Fibroblast of pulmonary artery (primary cell): ENCODE results near the gene MMUT.
"Not testable (repeated sequence)": the region's sequence is repeated elsewhere in the genome, so short reads cannot be mapped to it uniquely, and the experiment has no call there.

Source experiments
- DNase-seq: peaks from one replicate; pipeline ENCODE4 v3.0.0-alpha.2; 2010; ENCODE audit warnings: low read depth
- H3K4me3 ChIP-seq: replicated peaks from 2 replicates; pipeline ENCODE4 v1.5.1; 2011; ENCODE audit warnings: low read depth, mild to moderate bottlenecking, control low read depth, low read length, moderate library complexity
- CTCF ChIP-seq: IDR thresholded peaks from 2 replicates; pipeline ENCODE4 v1.5.1; 2011; ENCODE audit warnings: mild to moderate bottlenecking, control low read depth, low read length, inconsistent platforms; ENCODE audit errors: missing control alignments

MMUT gene

GRCh38 chr6:49401063-49401462 is 62.0 kb downstream of the MMUT start:
- no peak for TF ChIP-seq CTCF
- DNase-seq: no peak
- no peak overlapping the region for H3K4me3 ChIP-seq

GRCh38 chr6:49386667-49387508 is 76.2 kb downstream of the MMUT start:
- DNase-seq, H3K4me3 ChIP-seq: not testable (repeated sequence)

- no peak overlapping the region for H3K4me3 ChIP-seq
- TF ChIP-seq CTCF: no peak
- peak; percentile 40 for DNase-seq
These were observed 78.1 kb downstream of the MMUT start for GRCh38 chr6:49384904-49385303.
